Gastrocnemius medialis (tissue), 4 donors: ENCODE measurements around the gene MARK2. TPM values are rescaled to one million over a fixed set of nuclear protein-coding genes. Genes with fewer than 3 reads are reported as not detected.
"Not testable (repeated sequence)": the region's sequence is repeated elsewhere in the genome, so short reads cannot be mapped to it uniquely, and the experiment has no call there.

Experiments used
- ATAC-seq, 2 donors: fragments of 150-250 bp; one replicate each; pipeline ENCODE4 v1.9.1; 2016
- DNase-seq, 2 donors: peaks; one replicate each; pipeline ENCODE4 v3.0.0-alpha.2; 2019
- H3K27ac ChIP-seq, 4 donors: fragments of 200-600 bp; sonication (generic); 1 replicate in 1 of 4; 2 replicates in 3 of 4; pipeline ENCODE4 v1.5.1; 2016 to 2018; ENCODE audit warnings: mild to moderate bottlenecking in 2 of 4, moderate library complexity in 1 of 4
- H3K27me3 ChIP-seq, 3 donors: fragments of 200-600 bp; sonication (generic) in 2 of 3; 1 replicate in 1 of 3; 2 replicates in 2 of 3; pipeline versions ENCODE4 v1.5.1 to v1.6.0; 2016 to 2019; ENCODE audit warnings: mild to moderate bottlenecking in 1 of 3, moderate library complexity in 1 of 3
- H3K36me3 ChIP-seq, 2 donors: fragments of 200-600 bp; sonication (generic) in 1 of 2; one replicate each; pipeline ENCODE4 v1.5.1; 2017 to 2018
- H3K4me1 ChIP-seq, 2 donors: fragments of 200-600 bp; sonication (generic) in 1 of 2; one replicate each; pipeline ENCODE4 v1.5.1; 2016 to 2017; ENCODE audit warnings: mild to moderate bottlenecking in 2 of 2
- H3K4me3 ChIP-seq, 4 donors: fragments of 200-600 bp; sonication (generic) in 3 of 4; 1 replicate in 1 of 4; 2 replicates in 3 of 4; pipeline ENCODE4 v1.5.1; 2016 to 2019; ENCODE audit warnings: mild to moderate bottlenecking in 2 of 4
- H3K9me3 ChIP-seq, 3 donors: fragments of 200-600 bp; sonication (generic) in 2 of 3; 1 replicate in 1 of 3; 2 replicates in 2 of 3; pipeline ENCODE4 v1.5.1; 2016 to 2019
- CTCF ChIP-seq, 5 experiments: fragments of 450-650 bp in 3 of 5; fragments of 200-600 bp in 2 of 5; sonication (generic) in 2 of 5; IDR thresholded peaks in 4 of 5; conservative IDR thresholded peaks in 1 of 5; 1 replicate in 4 of 5; 2 replicates in 1 of 5; pipeline ENCODE4 v1.5.1; 2016 to 2019; ENCODE audit warnings: antibody characterized with exemption in 5 of 5, mild to moderate bottlenecking in 3 of 5, moderate library complexity in 3 of 5
- POLR2A ChIP-seq, 2 donors: fragments of 450-650 bp; IDR thresholded peaks; one replicate each; pipeline ENCODE4 v1.6.1; 2017; ENCODE audit warnings: antibody characterized with exemption in 2 of 2, mild to moderate bottlenecking in 2 of 2, moderate library complexity in 2 of 2
- in situ Hi-C, 4 donors: fragments of 200-750 bp; cut with MboI; loops; one replicate each; pipeline versions ENCODE4 v1.15.0 to v1.8.0; 2017; ENCODE audit warnings: low sequenced_read_pairs in 4 of 4
- intact Hi-C: fragments of 100-400 bp; cut with DNase I; formaldehyde crosslinking; loops from one replicate; pipeline ENCODE4 v1.15.1; 2023; ENCODE audit warnings: low total_unique reads
- total RNA-seq, 4 donors: library from RNA; depleted of rRNA; stranded (reverse); fragments of >200 nt; gene quantifications; one replicate each; pipeline versions ENCODE4 v1.1.0 to v1.2.3, GENCODE V29; 2016

Gene MARK2
- total RNA-seq, 4 donors from 2014 or later, result 17.8 to 37.2 (median 30.3) TPM

- Histone ChIP-seq H3K27me3 (peaks cover 0 to 3% (median 0%) of the 10 kb centered on the region in 3 donors), H3K27ac (no peak overlapping the region), H3K9me3 (no peaks in the 10 kb centered on the region), H3K4me1 (peaks cover 0 to 2% of the 10 kb centered on the region in 2 donors), H3K36me3 (no peaks in the 10 kb centered on the region), H3K4me3 (no peak overlapping the region)
- TF ChIP-seq POLR2A (IDR thresholded peaks at IDR 0.05) (no peak), CTCF (IDR thresholded peaks at IDR 0.05 in 4 of 5, conservative IDR thresholded peaks at IDR 0.05 in 1 of 5) (no peak)
- no peak for ATAC-seq
- intact Hi-C loops (no loop called here), in situ Hi-C loops (no loop called here)
- DNase-seq, result no peak
These were observed 38.0 kb upstream of the MARK2 start for GRCh38 chr11:63800921-63801320.

- Histone ChIP-seq H3K4me1 (peaks cover 0 to 5% of the 10 kb centered on the region in 2 donors), H3K27ac (no peak overlapping the region), H3K4me3 (no peak overlapping the region), H3K9me3 (no peaks in the 10 kb centered on the region), H3K36me3 (no peaks in the 10 kb centered on the region), H3K27me3 (peaks cover 0 to 3% (median 0%) of the 10 kb centered on the region in 3 donors)
- in situ Hi-C loops (no loop called here), intact Hi-C loops (no loop called here)
- ATAC-seq (peak; percentile 26 to 91), DNase-seq (peak in 1 of 2 donors; percentile 36)
- no peak for TF ChIP-seq CTCF (IDR thresholded peaks at IDR 0.05 in 4 of 5, conservative IDR thresholded peaks at IDR 0.05 in 1 of 5)
- TF ChIP-seq POLR2A (IDR thresholded peaks at IDR 0.05), result no peak
These were observed 36.1 kb upstream of the MARK2 start for GRCh38 chr11:63802637-63803414.

GRCh38 chr11:63804259-63804658 lies 34.7 kb upstream of the MARK2 start:
- DNase-seq, result no peak
- intact Hi-C loops, result no loop called here
- Histone ChIP-seq H3K9me3 (no peaks in the 10 kb centered on the region), H3K27me3 (peaks cover 0 to under 1% (median 0%) of the 10 kb centered on the region in 3 donors), H3K36me3 (no peaks in the 10 kb centered on the region), H3K4me3 (no peak overlapping the region), H3K4me1 (peaks cover 0 to 5% of the 10 kb centered on the region in 2 donors), H3K27ac (no peak overlapping the region)
- ATAC-seq, result no peak
- TF ChIP-seq POLR2A (IDR thresholded peaks at IDR 0.05), result no peak
- TF ChIP-seq CTCF (IDR thresholded peaks at IDR 0.05 in 4 of 5, conservative IDR thresholded peaks at IDR 0.05 in 1 of 5), result no peak
- in situ Hi-C loops, result no loop called here

- no peak for TF ChIP-seq POLR2A (IDR thresholded peaks at IDR 0.05)
- peak in 1 of 2 donors; percentile 25 for DNase-seq
These were observed 33.0 kb upstream of the MARK2 start for GRCh38 chr11:63805844-63806415.

GRCh38 chr11:63810383-63810782 lies 28.5 kb upstream of the MARK2 start:
- in situ Hi-C loops, ATAC-seq, DNase-seq, H3K36me3 ChIP-seq, H3K27ac ChIP-seq, H3K27me3 ChIP-seq, H3K4me3 ChIP-seq, H3K9me3 ChIP-seq: not testable (repeated sequence)
- H3K4me1 ChIP-seq, result peaks cover 14 to 16% of the 10 kb centered on the region in 2 donors
- intact Hi-C loops, result loop anchor here (5.0 kb wide), 1 partner anchor 128 kb away; the partner anchor contains the start of gene RTN3

More at GRCh38 chr11:63805844-63806415, 33.0 kb upstream of the MARK2 start:
- H3K27me3 ChIP-seq, result no peaks in the 10 kb centered on the region
- H3K9me3 ChIP-seq, result no peaks in the 10 kb centered on the region
- H3K27ac ChIP-seq, result peak overlapping the region in 2 of 4 donors; percentile 29 to 50
- no peaks in the 10 kb centered on the region for H3K36me3 ChIP-seq
- intact Hi-C loops, result no loop called here
- H3K4me1 ChIP-seq, result peaks cover 0 to 5% of the 10 kb centered on the region in 2 donors
- peak; percentile 22 to 47 for ATAC-seq
- H3K4me3 ChIP-seq, result no peak overlapping the region
- in situ Hi-C loops, result no loop called here
